Measurements from ENCODE around the gene IL17RD.

DNA sequence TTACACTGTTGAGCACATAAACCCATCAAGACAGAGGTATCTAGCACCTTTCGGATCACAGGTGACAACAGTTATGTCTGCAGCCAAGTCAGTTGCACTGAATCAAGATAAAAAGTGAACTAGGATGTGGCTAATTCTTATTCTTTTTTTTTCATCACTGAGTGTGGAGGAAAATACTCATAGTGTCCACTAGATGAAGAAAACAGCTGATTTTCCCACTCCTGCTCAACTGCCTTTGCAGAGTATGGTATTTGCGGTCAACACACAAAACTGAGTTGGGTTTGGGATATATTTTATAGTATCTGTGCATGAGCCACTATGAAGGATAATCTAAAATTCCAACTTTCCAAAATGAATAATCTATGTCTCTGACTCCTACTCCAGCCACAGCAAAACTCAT lies 32.5 kb downstream of the IL17RD start:
- TF ChIP-seq POLR2A (IDR thresholded peaks at IDR 0.05) = no peak
- TF ChIP-seq, protein P1, sequence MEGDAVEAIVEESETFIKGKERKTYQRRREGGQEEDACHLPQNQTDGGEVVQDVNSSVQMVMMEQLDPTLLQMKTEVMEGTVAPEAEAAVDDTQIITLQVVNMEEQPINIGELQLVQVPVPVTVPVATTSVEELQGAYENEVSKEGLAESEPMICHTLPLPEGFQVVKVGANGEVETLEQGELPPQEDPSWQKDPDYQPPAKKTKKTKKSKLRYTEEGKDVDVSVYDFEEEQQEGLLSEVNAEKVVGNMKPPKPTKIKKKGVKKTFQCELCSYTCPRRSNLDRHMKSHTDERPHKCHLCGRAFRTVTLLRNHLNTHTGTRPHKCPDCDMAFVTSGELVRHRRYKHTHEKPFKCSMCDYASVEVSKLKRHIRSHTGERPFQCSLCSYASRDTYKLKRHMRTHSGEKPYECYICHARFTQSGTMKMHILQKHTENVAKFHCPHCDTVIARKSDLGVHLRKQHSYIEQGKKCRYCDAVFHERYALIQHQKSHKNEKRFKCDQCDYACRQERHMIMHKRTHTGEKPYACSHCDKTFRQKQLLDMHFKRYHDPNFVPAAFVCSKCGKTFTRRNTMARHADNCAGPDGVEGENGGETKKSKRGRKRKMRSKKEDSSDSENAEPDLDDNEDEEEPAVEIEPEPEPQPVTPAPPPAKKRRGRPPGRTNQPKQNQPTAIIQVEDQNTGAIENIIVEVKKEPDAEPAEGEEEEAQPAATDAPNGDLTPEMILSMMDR (IDR thresholded peaks at IDR 0.05) = no peak

All from vagina (tissue), 2 donors.